HEK293T (cell line): ENCODE data around the gene TMA7.

Source experiments
- CTCF ChIA-PET: fragments of 350-600 bp; formaldehyde crosslinking; extraction: SDS; loops from one replicate; lab custom pipeline; 2021; ENCODE audit warnings: antibody characterized with exemption, inconsistent platforms; lab: Yijun Ruan, JAX
- POLR2A ChIA-PET: fragments of 350-600 bp; formaldehyde crosslinking; extraction: SDS; loops from one replicate; lab custom pipeline; 2020; ENCODE audit warnings: antibody characterized with exemption, inconsistent platforms; lab: Yijun Ruan, JAX
- DNase-seq: peaks from one replicate; pipeline ENCODE4 v3.0.0; 2012; ENCODE audit warnings: mixed read lengths; ENCODE audit errors: extremely low spot score
- ARNT ChIP-seq: fragments of 450-650 bp; IDR thresholded peaks from 2 replicates; pipeline ENCODE4 v1.6.1; 2017; ENCODE audit warnings: mild to moderate bottlenecking
- BHLHE40 ChIP-seq: fragments of 450-650 bp; IDR thresholded peaks from 2 replicates; pipeline ENCODE4 v1.6.1; 2016; ENCODE audit warnings: mild to moderate bottlenecking, moderate library complexity, borderline replicate concordance
- CTBP1 ChIP-seq: fragments of 450-650 bp; IDR thresholded peaks from 2 replicates; pipeline ENCODE4 v1.6.1; 2016; ENCODE audit warnings: borderline replicate concordance
- ELF4 ChIP-seq: fragments of 450-650 bp; IDR thresholded peaks from 2 replicates; pipeline ENCODE4 v1.6.1; 2017; ENCODE audit warnings: antibody characterized with exemption
- FOXA1 ChIP-seq: fragments of 450-650 bp; IDR thresholded peaks from 2 replicates; pipeline ENCODE4 v1.6.1; 2016; ENCODE audit warnings: mild to moderate bottlenecking
- FOXK2 ChIP-seq: fragments of 450-650 bp; IDR thresholded peaks from 2 replicates; pipeline ENCODE4 v1.6.1; 2016; ENCODE audit warnings: mild to moderate bottlenecking
- FOXM1 ChIP-seq: fragments of 450-650 bp; IDR thresholded peaks from 2 replicates; pipeline ENCODE4 v1.6.1; 2017; ENCODE audit warnings: mild to moderate bottlenecking, borderline replicate concordance
- HDGF ChIP-seq: fragments of 450-650 bp; IDR thresholded peaks from 2 replicates; pipeline ENCODE4 v1.6.1; 2017; ENCODE audit warnings: antibody characterized with exemption, borderline replicate concordance
- L3MBTL2 ChIP-seq: fragments of 450-650 bp; conservative IDR thresholded peaks from 2 replicates; pipeline ENCODE4 v1.6.1; 2016; ENCODE audit warnings: mild to moderate bottlenecking
- LEF1 ChIP-seq: fragments of 450-650 bp; IDR thresholded peaks from 2 replicates; pipeline ENCODE4 v1.6.1; 2017; ENCODE audit warnings: mild to moderate bottlenecking, borderline replicate concordance
- NFRKB ChIP-seq: fragments of 450-650 bp; IDR thresholded peaks from 2 replicates; pipeline ENCODE4 v1.6.1; 2016; ENCODE audit warnings: mild to moderate bottlenecking, moderate library complexity
- SP1 ChIP-seq: fragments of 450-650 bp; IDR thresholded peaks from 2 replicates; pipeline ENCODE4 v1.6.1; 2017
- SUZ12 ChIP-seq: fragments of 450-650 bp; IDR thresholded peaks from 2 replicates; pipeline ENCODE4 v1.6.1; 2016; ENCODE audit warnings: mild to moderate bottlenecking
- TARDBP ChIP-seq: fragments of 450-650 bp; IDR thresholded peaks from 2 replicates; pipeline ENCODE4 v1.6.1; 2016
- ZNF384 ChIP-seq: fragments of 450-650 bp; IDR thresholded peaks from 2 replicates; pipeline ENCODE4 v1.6.1; 2016
- TF ChIP-seq, protein P1 (sequence below): fragments of 450-650 bp; IDR thresholded peaks from 2 replicates; pipeline ENCODE4 v1.6.1; 2016

The TMA7 gene

GRCh38 chr3:48403533-48404439, 36.3 kb upstream of the TMA7 start:
- POLR2A ChIA-PET, result no interaction called here
- CTCF ChIA-PET, result interaction anchor here (8.0 kb wide), 1 partner anchor 31 kb away, joined by 213 read pairs; no protein-coding TSS in a partner anchor

DNA sequence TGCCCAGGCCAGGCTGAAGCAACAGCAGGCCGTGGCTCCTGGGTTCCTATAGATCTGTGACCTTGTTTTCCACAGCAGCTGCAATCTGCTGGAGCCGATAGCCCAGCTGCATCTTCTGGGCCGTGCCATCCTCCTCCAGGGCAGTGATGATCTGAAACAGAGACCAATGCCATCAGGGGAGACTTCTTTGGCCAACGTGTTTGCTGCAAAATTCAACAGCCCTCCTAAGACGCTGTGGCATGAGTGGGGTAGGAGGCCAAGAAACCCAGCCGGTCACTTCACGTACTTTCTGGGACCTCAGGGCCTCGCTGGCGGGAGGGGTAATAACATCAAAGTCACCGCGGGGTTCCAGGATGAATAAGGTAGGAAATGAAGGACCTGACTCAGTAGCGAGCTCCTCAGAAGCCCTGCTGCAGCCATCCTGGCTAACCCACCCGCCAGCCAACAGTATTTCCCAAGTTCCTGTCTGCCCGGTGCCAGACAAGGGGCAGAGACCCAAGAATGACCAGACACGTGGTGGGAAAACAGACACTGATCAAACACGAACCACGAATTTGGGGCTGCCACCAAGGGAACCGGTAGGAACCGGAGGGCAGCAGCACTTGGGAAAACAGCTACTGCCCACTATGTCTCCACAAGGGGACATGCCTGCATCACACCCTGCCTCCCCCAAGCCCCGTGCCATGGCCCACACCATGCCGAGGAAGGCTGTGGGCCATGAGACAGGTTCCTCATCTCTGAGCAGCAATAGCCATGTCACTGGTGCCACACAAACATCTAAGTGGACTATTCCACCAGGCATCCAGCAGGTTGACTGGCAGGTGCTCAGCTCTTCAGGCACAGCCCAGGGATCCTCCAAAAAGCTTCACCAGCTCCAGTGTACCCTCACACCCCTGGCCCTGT, 35.4 kb upstream of the TMA7 start:
- no peak for DNase-seq
- ChIA-PET POLR2A (no interaction called here), CTCF (interaction anchor here (0.9 to 8.0 kb wide), 2 partner anchors 30 to 131 kb away, joined by 4 to 213 read pairs; no protein-coding TSS in a partner anchor)
- TF ChIP-seq NFRKB, result no peak
- TF ChIP-seq SP1, result no peak
- no peak for TF ChIP-seq FOXA1
- no peak for TF ChIP-seq FOXK2
- TF ChIP-seq ELF4, result no peak
- TF ChIP-seq BHLHE40, result no peak
- no peak for TF ChIP-seq TARDBP
- no peak for TF ChIP-seq HDGF
- no peak for TF ChIP-seq ZNF384
- TF ChIP-seq, protein P1, sequence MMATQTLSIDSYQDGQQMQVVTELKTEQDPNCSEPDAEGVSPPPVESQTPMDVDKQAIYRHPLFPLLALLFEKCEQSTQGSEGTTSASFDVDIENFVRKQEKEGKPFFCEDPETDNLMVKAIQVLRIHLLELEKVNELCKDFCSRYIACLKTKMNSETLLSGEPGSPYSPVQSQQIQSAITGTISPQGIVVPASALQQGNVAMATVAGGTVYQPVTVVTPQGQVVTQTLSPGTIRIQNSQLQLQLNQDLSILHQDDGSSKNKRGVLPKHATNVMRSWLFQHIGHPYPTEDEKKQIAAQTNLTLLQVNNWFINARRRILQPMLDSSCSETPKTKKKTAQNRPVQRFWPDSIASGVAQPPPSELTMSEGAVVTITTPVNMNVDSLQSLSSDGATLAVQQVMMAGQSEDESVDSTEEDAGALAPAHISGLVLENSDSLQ, result no peak
- TF ChIP-seq FOXM1, result no peak
- no peak for TF ChIP-seq L3MBTL2
- TF ChIP-seq ARNT, result no peak
- no peak for TF ChIP-seq CTBP1
- no peak for TF ChIP-seq LEF1

More at GRCh38 chr3:48403533-48404439, 36.3 kb upstream of the TMA7 start:
- TF ChIP-seq FOXK2 (no peak), CTBP1 (no peak), ZNF384 (no peak), TARDBP (no peak), SUZ12 (no peak), FOXM1 (no peak), SP1 (no peak), FOXA1 (no peak), LEF1 (no peak), ELF4 (no peak), HDGF (no peak), BHLHE40 (no peak), NFRKB (no peak), L3MBTL2 (no peak)
- TF ChIP-seq, protein P1, result no peak
- no peak for DNase-seq

DNA sequence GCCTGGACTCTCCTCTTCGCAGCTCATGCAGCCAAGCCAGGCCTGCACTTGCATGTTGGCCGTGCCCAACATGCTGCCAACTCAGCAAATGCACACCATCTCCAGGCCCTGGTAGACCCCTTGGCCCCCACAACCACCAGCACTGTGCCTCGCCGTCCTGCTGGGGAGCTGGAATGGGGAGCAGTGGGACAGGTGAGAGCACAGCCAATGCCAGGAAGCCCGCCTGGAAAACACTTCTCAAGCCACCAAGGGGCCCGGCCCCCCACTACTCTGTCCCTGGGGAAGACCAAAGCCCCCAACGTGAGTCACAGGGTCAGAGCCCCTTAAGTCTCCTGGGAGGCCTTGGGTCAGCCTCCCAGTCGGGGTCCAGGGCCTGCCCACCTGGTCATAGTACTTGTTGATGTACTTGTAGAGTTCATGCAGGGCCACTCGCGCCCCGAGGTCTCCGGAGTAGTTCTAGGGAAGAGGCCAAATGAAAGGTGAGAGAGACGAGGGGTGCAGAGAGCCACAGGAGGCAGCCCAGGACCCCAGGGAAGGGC, 34.6 kb upstream of the TMA7 start:
- POLR2A ChIA-PET, result no interaction called here
- no peak for DNase-seq
- TF ChIP-seq, protein P1, result no peak
- TF ChIP-seq NFRKB, result no peak
- no peak for TF ChIP-seq ELF4
- no peak for TF ChIP-seq TARDBP
- no peak for TF ChIP-seq SUZ12
- CTCF ChIA-PET, result interaction anchor here (8.0 kb wide), 1 partner anchor 29 kb away, joined by 213 read pairs; no protein-coding TSS in a partner anchor

DNA sequence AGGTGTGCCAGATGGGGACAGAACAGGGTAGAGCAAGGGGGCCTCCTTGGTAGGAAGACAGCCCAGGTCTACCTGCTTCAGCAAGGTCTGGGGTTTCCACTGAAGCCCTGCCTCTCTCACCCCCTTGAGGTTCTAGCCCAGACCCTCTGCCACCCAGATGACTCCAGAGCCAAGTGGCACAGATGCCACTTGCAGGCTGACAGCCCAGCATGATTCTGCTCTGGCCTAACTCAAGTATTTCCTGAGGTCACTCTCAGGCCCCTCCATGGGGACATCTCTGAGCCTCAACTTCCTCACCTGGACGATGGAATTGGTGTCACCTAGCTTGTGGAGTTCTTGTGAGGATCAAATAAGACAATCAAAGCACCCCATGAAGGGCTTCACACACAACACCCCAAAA, 34.1 kb upstream of the TMA7 start:
- TF ChIP-seq ARNT, result no peak
- TF ChIP-seq, protein P1, result no peak
- TF ChIP-seq FOXK2, result no peak
- no peak for TF ChIP-seq BHLHE40
- TF ChIP-seq ELF4, result no peak
- TF ChIP-seq FOXA1, result no peak
- no peak for TF ChIP-seq LEF1
- TF ChIP-seq NFRKB, result no peak
- TF ChIP-seq TARDBP, result no peak
- TF ChIP-seq SP1, result no peak
- no peak for TF ChIP-seq CTBP1
- TF ChIP-seq L3MBTL2, result no peak
- TF ChIP-seq SUZ12, result no peak
- no peak for TF ChIP-seq ZNF384
- TF ChIP-seq FOXM1, result no peak
- no peak for TF ChIP-seq HDGF
- ChIA-PET POLR2A (no interaction called here), CTCF (interaction anchor here (3.7 to 8.0 kb wide), 2 partner anchors 29 to 30 kb away, joined by 35 to 213 read pairs; no protein-coding TSS in a partner anchor)
- no peak for DNase-seq
